Activated naive CD8-positive, alpha-beta T cell treated with anti-CD3 and anti-CD28 coated beads, Interleukin-2, amount 10 ng/mL, durations not matched to agents 7 days and 5 days (primary cell): ENCODE measurements around the gene OR9G4. TPM values are rescaled to one million over a fixed set of nuclear protein-coding genes. Genes with fewer than 3 reads are reported as not detected.

Source experiments
- ATAC-seq: fragments of 150-1000 bp; cut with Tn5 transposase; one replicate; pipeline ENCODE4 v1.10.0; 2021; ENCODE audit warnings: low read depth, moderate library complexity
- POLR2A ChIA-PET: fragments of 350-600 bp; sonication (Branson Sonifier 250); formaldehyde crosslinking; loops from one replicate; lab custom pipeline; 2021; ENCODE audit warnings: antibody characterized with exemption; lab: Charles Lee
- DNase-seq: peaks from one replicate; pipeline ENCODE4 v3.0.0; 2021
- H3K27ac Mint-ChIP-seq: one replicate; pipeline ENCODE4 v1.8.0; 2022; ENCODE audit warnings: mild to moderate bottlenecking, mixed read lengths
- H3K27me3 Mint-ChIP-seq: one replicate; pipeline ENCODE4 v1.8.0; 2022; ENCODE audit warnings: mild to moderate bottlenecking, moderate library complexity, mixed read lengths
- H3K36me3 Mint-ChIP-seq: one replicate; pipeline ENCODE4 v1.8.0; 2021; ENCODE audit warnings: mild to moderate bottlenecking, mixed read lengths
- H3K4me1 Mint-ChIP-seq: one replicate; pipeline ENCODE4 v1.8.0; 2021; ENCODE audit warnings: mixed read lengths
- H3K4me3 Mint-ChIP-seq: one replicate; pipeline ENCODE4 v1.8.0; 2022; ENCODE audit warnings: mild to moderate bottlenecking, moderate library complexity, mixed read lengths
- H3K9me3 Mint-ChIP-seq: one replicate; pipeline ENCODE4 v1.8.0; 2021; ENCODE audit warnings: mixed read lengths
- microRNA-seq: library from miRNA; unstranded; fragments of <30 nt; microRNA quantifications from one replicate; pipeline ENCODE4 v1.2.0, GENCODE V29; 2022
- total RNA-seq, 2 experiments: library from RNA; stranded (reverse); gene quantifications; one replicate each; pipeline ENCODE4 v1.2.3, GENCODE V29; 2021

OR9G4 gene
- total RNA-seq, 2 experiments from 2014 or later = not detected

DNA sequence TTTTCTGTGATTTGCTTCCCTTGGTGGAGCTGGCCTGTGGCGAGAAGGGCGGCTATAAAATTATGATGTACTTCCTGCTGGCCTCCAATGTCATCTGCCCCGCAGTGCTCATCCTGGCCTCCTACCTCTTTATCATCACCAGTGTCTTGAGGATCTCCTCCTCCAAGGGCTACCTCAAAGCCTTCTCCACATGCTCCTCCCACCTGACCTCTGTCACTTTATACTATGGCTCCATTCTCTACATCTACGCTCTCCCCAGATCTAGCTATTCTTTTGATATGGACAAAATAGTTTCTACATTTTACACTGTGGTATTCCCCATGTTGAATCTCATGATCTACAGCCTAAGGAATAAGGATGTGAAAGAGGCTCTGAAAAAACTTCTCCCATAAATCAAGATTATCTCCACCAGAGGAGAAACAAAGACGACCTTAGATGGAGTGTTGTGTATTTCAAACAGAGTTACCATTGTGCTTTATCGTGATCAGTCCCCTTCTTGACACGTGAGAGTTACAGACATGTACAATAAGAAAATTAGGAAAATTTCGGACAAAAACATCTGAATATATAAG is 47.5 kb downstream of the OR9G4 start:
- POLR2A ChIA-PET = no interaction called here
- Mint-ChIP-seq H3K4me1 (no peaks in the 10 kb centered on the region), H3K36me3 (no peaks in the 10 kb centered on the region), H3K27ac (no peak overlapping the region), H3K27me3 (no peaks in the 10 kb centered on the region), H3K4me3 (no peak overlapping the region), H3K9me3 (no peaks in the 10 kb centered on the region)
- DNase-seq (no peak), ATAC-seq (no peak)

DNA sequence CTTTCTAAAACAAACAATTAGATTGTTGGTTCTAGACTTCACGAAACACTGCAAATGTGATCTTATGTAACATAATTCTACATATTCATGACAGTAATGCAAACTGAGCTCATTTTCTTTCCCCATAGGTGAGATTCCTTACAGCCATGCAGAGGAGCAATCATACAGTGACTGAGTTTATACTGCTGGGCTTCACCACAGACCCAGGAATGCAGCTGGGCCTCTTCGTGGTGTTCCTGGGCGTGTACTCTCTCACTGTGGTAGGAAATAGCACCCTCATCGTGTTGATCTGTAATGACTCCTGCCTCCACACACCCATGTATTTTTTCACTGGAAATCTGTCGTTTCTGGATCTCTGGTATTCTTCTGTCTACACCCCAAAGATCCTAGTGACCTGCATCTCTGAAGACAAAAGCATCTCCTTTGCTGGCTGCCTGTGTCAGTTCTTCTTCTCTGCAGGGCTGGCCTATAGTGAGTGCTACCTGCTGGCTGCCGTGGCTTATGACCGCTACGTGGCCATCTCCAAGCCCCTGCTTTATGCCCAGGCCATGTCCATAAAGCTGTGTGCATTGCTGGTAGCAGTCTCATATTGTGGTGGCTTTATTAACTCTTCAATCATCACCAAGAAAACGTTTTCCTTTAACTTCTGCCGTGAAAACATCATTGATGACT is 48.1 kb downstream of the OR9G4 start:
- H3K27ac Mint-ChIP-seq = no peak overlapping the region
- POLR2A ChIA-PET = no interaction called here

DNA sequence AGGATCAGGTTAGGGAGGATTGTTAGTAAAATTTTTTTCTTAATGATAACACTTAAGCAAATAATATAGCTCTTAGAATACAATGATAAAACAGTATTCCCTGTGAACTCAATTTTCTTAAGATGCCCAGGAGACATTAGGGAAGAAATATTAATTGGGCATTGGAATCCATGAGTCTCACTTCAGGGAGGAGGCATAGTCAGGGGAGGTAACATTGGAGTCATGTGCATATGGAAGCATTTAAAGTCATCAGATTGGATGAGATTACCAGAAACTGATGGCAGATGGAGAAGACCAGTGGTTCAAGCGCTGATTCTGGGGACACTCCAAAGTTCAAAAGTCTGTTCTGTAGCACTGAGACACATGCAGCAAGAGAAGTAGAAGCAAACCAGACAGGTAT is 49.7 kb downstream of the OR9G4 start, which contains the start of gene OR9G1:
OR9G1 (plus strand) TSS at position 301 of the 400 bp plus-strand sequence. CDS start 1,293 bp downstream, outside the sequence.
- ATAC-seq = no peak
- no peak within 1 kb of the TSS for H3K4me3 Mint-ChIP-seq
- no peak within 1 kb of the TSS for H3K27ac Mint-ChIP-seq
- no peak for DNase-seq
- H3K36me3 Mint-ChIP-seq = no peaks in the 10 kb centered on the region
- no peaks in the 10 kb centered on the region for H3K9me3 Mint-ChIP-seq
- H3K4me1 Mint-ChIP-seq = no peaks in the 10 kb centered on the region
- H3K27me3 Mint-ChIP-seq = no peaks in the 10 kb centered on the region
- POLR2A ChIA-PET = no interaction called here

More for the DNA sequence above, 48.1 kb downstream of the OR9G4 start:
- no peak for ATAC-seq
- H3K4me3 Mint-ChIP-seq = no peak overlapping the region
- no peaks in the 10 kb centered on the region for H3K4me1 Mint-ChIP-seq
- no peaks in the 10 kb centered on the region for H3K9me3 Mint-ChIP-seq
- no peaks in the 10 kb centered on the region for H3K27me3 Mint-ChIP-seq
- DNase-seq = no peak
- no peaks in the 10 kb centered on the region for H3K36me3 Mint-ChIP-seq

DNA sequence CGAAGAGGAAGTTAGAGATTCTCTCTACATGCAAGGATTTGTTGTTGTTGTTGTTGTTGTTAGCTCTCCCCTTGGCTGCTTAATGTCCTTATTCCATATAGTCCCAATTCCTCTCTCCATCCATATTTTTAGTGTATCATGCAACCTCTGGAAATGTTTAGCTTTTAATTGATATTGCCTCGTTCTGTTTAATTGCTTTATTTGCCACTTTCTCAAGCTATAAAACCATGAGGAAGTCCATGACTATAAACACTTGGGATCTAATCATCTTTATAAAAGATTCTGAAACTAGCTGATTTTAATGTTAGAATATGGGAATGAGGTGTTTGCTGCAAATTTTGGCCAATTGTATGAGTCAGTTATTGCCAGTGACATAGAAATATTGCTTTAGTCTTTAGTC is 55.1 kb downstream of the OR9G4 start:
- Mint-ChIP-seq H3K4me3 (no peak overlapping the region), H3K27me3 (no peaks in the 10 kb centered on the region), H3K4me1 (no peaks in the 10 kb centered on the region), H3K27ac (no peak overlapping the region), H3K36me3 (no peaks in the 10 kb centered on the region), H3K9me3 (no peaks in the 10 kb centered on the region)
- ATAC-seq = no peak
- DNase-seq = no peak
- POLR2A ChIA-PET = no interaction called here

Small RNAs within 50 kb of the gene (microRNA-seq; reads per million reads assigned to microRNA genes)
- not detected for gene MIR6128

Other genes with a start within 250 kb of the OR9G4 start
- gene OR5M11, start 205.4 kb downstream of the OR9G4 start, total RNA-seq = not detected
- gene OR5M10, start 171.0 kb downstream of the OR9G4 start, total RNA-seq = not detected
- not detected for gene OR5M1, start 133.8 kb downstream of the OR9G4 start, total RNA-seq
- gene OR5AP2, start 106.3 kb downstream of the OR9G4 start, total RNA-seq = not detected
- not detected for gene OR5AR1, start 85.0 kb downstream of the OR9G4 start, total RNA-seq
- gene OR9G1, start 49.6 kb downstream of the OR9G4 start, total RNA-seq = not detected
- not detected for gene OR5AK2, start 240.2 kb upstream of the OR9G4 start, total RNA-seq